OCI-LY3 (cell line): ENCODE data around the gene NNMT.

ENCODE experiments used
- H2AFZ ChIP-seq: fragments of 200-600, 300-600 bp; shearing (Covaris generic); 2 replicates; pipeline ENCODE4 v1.6.0; 2014; ENCODE audit warnings: antibody characterized with exemption, low read depth, low read length
- H3K27ac ChIP-seq: fragments of 200-600, 300-600 bp; sonication (generic); 2 replicates; pipeline ENCODE4 v1.5.1; 2014; ENCODE audit warnings: mild to moderate bottlenecking, low read length, moderate library complexity, mixed read lengths
- H3K27me3 ChIP-seq: fragments of 200-600, 300-600 bp; sonication (generic); 2 replicates; pipeline ENCODE4 v1.6.1; 2014; ENCODE audit warnings: low read depth, low read length, mixed read lengths
- H3K36me3 ChIP-seq: fragments of 200-600, 300-600 bp; sonication (generic); replicated peaks from 2 replicates; pipeline ENCODE3; 2014; ENCODE audit warnings: low read depth, low read length, mixed read lengths
- H3K4me1 ChIP-seq: fragments of 300-600, 200-600 bp; sonication (generic); 2 replicates; pipeline ENCODE4 v1.6.1; 2014; ENCODE audit warnings: low read length, mixed read lengths
- H3K4me2 ChIP-seq: fragments of 200-600, 300-600 bp; sonication (generic); 2 replicates; pipeline ENCODE4 v1.6.1; 2014; ENCODE audit warnings: low read length, mixed read lengths
- H3K4me3 ChIP-seq: fragments of 300-600, 200-600 bp; sonication (generic); 2 replicates; pipeline ENCODE4 v1.5.1; 2014; ENCODE audit warnings: antibody characterized with exemption, mild to moderate bottlenecking, low read length, moderate library complexity
- H3K79me2 ChIP-seq: fragments of 300-600, 200-600 bp; shearing (Covaris generic); 2 replicates; pipeline ENCODE4 v1.6.1; 2014; ENCODE audit warnings: mild to moderate bottlenecking, low read length, mixed read lengths
- H3K9ac ChIP-seq: fragments of 300-600, 200-600 bp; shearing (Covaris generic); 2 replicates; pipeline ENCODE4 v1.6.0; 2014; ENCODE audit warnings: mild to moderate bottlenecking, low read length, moderate library complexity
- H3K9me3 ChIP-seq: fragments of 200-600, 300-600 bp; shearing (Covaris generic); 2 replicates; pipeline ENCODE4 v1.6.1; 2014; ENCODE audit warnings: low read length, mixed read lengths; ENCODE audit not compliant: insufficient read depth
- H4K20me1 ChIP-seq: fragments of 200-600, 300-600 bp; sonication (generic); 2 replicates; pipeline ENCODE4 v1.6.1; 2016; ENCODE audit warnings: low read length, mixed read lengths; ENCODE audit not compliant: insufficient read depth
- EZH2phosphoT487 ChIP-seq: fragments of 200-600 bp; shearing (Covaris generic); IDR thresholded peaks from 2 replicates; pipeline ENCODE4 v1.6.1; 2018; ENCODE audit warnings: antibody characterized with exemption, mixed run types, low read depth
- TF ChIP-seq, protein P1 (sequence below): fragments of 200-600, 300-600 bp; sonication (generic); IDR thresholded peaks from 2 replicates; pipeline ENCODE4 v1.5.1; 2014; ENCODE audit warnings: antibody characterized with exemption, low read length, low read depth

The NNMT gene

DNA sequence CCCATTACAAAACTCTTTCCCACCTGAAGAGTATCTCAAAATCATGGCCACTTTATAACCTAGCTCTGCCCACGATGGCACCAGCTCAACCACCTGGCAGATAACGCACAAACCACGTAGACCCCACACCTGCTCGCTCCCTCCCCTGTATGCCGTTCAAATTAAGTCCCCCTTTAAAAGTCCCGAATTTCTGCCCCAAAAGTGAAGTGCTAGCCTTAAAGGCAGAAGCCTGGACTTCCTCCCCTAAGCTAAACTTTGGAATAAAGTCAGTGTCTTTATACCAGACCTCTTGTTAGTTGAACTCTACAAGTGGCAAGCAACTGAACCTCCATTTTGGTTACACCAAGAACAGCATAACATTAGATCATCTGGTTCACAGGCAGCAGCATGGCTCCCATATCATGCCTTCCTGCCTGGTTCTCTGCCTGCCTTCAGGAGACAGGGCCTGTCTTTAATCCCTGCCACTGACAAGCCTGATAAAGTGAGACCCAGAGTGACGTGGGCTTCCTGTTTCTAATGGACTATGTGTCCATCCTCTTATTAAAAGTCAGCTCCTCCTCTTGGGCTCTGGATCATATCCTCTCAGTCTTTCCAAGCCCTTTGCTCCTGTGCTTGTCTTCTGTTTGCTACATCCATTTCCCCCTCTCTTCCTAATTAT, 32.6 kb upstream of the NNMT start:
- Histone ChIP-seq H3K79me2 (no peaks in the 10 kb centered on the region), H3K27ac (no peak overlapping the region), H3K4me2 (no peak overlapping the region), H3K27me3 (peaks cover 23% of the 10 kb centered on the region), H3K9ac (no peak overlapping the region), H2AFZ (no peak overlapping the region), H4K20me1 (no peaks in the 10 kb centered on the region), H3K36me3 (no peaks in the 10 kb centered on the region), H3K4me3 (no peak overlapping the region), H3K9me3 (no peaks in the 10 kb centered on the region), H3K4me1 (peaks cover 15% of the 10 kb centered on the region)
- TF ChIP-seq, protein P1, sequence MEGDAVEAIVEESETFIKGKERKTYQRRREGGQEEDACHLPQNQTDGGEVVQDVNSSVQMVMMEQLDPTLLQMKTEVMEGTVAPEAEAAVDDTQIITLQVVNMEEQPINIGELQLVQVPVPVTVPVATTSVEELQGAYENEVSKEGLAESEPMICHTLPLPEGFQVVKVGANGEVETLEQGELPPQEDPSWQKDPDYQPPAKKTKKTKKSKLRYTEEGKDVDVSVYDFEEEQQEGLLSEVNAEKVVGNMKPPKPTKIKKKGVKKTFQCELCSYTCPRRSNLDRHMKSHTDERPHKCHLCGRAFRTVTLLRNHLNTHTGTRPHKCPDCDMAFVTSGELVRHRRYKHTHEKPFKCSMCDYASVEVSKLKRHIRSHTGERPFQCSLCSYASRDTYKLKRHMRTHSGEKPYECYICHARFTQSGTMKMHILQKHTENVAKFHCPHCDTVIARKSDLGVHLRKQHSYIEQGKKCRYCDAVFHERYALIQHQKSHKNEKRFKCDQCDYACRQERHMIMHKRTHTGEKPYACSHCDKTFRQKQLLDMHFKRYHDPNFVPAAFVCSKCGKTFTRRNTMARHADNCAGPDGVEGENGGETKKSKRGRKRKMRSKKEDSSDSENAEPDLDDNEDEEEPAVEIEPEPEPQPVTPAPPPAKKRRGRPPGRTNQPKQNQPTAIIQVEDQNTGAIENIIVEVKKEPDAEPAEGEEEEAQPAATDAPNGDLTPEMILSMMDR = no peak
- no peak for TF ChIP-seq EZH2phosphoT487

DNA sequence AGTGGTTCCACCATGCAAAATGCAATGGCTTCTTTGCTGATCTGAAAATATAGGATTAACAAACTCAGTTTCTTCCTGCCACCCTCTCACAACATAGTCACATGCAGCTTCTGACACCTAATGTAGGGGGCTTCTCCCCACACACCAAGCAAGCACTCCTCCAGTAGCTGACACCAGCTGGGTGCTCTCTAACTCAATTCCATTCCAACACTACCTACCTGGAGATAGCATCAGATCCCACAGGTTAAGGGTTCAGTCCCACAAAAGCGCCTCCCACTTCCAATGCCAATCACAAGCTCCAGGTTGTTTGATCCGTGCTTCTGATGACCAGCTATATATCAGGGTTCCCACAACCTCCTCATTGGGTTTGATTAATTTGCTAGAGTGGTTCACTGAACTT, 31.8 kb upstream of the NNMT start:
- Histone ChIP-seq H3K4me3 (no peak overlapping the region), H3K27me3 (peaks cover 28% of the 10 kb centered on the region), H2AFZ (no peak overlapping the region), H3K9ac (no peak overlapping the region), H3K4me2 (no peak overlapping the region), H3K9me3 (no peaks in the 10 kb centered on the region), H3K4me1 (peaks cover 9% of the 10 kb centered on the region; the same call in 1 of the 2 replicates), H4K20me1 (no peaks in the 10 kb centered on the region), H3K79me2 (no peaks in the 10 kb centered on the region), H3K27ac (no peak overlapping the region), H3K36me3 (no peaks in the 10 kb centered on the region)
- TF ChIP-seq, protein P1 = no peak
- no peak for TF ChIP-seq EZH2phosphoT487

DNA sequence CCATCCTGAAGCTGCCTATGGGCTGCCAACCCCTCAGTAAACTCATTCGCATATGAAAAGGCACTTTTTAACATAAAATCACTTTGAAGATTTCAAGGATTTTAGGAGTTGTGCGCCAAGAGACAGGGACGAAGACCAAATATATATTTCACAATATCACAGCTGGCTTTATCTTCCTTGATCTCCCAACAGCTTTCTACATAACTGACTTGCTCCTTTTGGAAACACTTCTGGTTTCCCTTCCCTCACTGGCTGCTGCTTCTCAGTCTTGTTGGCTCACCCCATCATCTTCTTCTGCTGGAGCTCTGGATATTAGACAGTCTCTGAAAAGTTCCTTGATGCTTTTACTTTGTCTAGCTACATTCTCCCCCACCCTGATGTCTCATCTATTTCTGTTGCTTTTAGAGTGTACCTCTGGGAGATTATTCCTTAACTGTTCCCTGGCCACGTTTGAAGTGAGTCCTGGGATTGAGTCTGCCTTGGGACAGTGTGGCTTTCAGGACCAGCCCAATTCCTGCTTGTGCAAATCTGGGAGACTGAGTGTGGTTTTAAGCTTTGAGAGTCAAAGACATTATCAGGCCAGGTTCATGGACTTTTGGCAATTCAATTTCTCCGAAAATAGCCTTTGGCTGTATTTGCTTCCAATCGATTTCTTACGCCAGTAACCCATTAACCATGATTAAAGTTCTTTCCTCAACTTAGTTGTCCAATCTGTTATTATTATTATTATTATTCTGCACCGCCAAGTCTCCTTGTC, 30.9 kb upstream of the NNMT start:
- no peaks in the 10 kb centered on the region for H4K20me1 ChIP-seq
- H3K27ac ChIP-seq = no peak overlapping the region
- H3K4me2 ChIP-seq = no peak overlapping the region
- peaks cover 7% of the 10 kb centered on the region; the same call in 1 of the 2 replicates for H3K4me1 ChIP-seq
- no peaks in the 10 kb centered on the region for H3K79me2 ChIP-seq
- no peak overlapping the region for H3K9ac ChIP-seq
- peaks cover 32% of the 10 kb centered on the region for H3K27me3 ChIP-seq
- H3K9me3 ChIP-seq = no peaks in the 10 kb centered on the region
- H3K36me3 ChIP-seq = no peaks in the 10 kb centered on the region
- no peak overlapping the region for H2AFZ ChIP-seq
- TF ChIP-seq EZH2phosphoT487 = no peak
- TF ChIP-seq, protein P1 = no peak
- no peak overlapping the region for H3K4me3 ChIP-seq

DNA sequence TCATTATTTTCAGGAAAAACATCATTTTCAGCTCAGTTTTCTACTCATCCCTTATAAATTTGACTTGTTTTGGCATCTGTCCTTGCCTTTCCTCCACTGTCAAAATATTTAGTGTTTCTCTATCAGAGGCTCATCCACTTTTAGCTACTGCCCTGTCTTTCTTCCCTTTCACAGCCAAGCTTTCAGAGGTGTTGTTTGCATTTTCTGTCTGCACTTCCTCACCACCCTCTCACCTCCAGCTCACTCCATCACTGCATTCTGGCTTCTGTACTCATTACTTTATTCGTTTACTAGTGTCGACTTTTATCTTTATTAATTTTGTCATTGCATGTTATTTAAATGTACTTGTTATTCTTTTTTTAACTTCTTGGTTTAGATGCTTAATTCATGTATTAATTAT, 26.7 kb upstream of the NNMT start:
- TF ChIP-seq, protein P1 = no peak
- no peak for TF ChIP-seq EZH2phosphoT487
- Histone ChIP-seq H3K27me3 (peaks cover 58% of the 10 kb centered on the region), H3K79me2 (no peaks in the 10 kb centered on the region), H3K9ac (no peak overlapping the region), H4K20me1 (no peaks in the 10 kb centered on the region), H3K36me3 (no peaks in the 10 kb centered on the region), H3K4me2 (no peak overlapping the region), H3K4me1 (no peaks in the 10 kb centered on the region), H2AFZ (no peak overlapping the region), H3K9me3 (no peaks in the 10 kb centered on the region), H3K4me3 (no peak overlapping the region), H3K27ac (no peak overlapping the region)
